Measurements from ENCODE around the gene ABI2.

Gene ABI2

DNA sequence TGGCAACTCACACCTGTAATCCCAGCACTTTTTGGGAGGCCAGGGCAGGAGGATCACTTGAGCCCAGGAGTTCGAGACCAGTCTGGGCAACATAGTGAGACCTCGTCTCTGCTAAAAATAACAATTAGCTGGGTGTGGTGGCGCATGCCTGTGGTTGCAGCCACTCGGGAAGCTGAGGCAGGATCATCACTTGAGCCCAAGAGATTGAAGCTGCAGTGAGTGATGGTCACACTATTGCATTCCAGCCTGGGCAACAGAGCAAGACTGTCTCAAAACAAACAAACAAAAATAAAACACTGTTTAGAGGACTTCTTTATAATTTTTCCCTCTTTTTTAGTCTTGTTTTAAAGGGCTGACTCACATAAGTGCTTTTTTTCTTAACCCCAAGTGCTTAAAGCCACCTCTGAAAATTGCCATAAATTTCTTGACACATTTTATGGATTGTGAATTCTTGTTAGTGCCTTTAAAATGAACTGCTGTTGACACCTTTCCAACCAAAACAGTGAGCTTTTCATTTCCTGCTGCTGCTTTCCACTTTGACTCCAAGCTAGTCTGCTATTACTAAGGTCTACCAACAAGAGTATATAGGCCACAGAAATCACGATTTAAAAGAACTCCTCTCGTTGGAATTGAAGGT, 47.6 kb upstream of the ABI2 start:
- ChIA-PET CTCF (interaction anchor here (0.6 kb wide), 1 partner anchor 35 kb away, joined by 4 read pairs; no protein-coding TSS in a partner anchor), POLR2A (no interaction called here)
- Histone ChIP-seq H3K4me3 (ENCODE audit: low read depth, low read length) (no peak overlapping the region), H3K4me1 (ENCODE audit: control insufficient read depth, insufficient read depth, low read length) (no peaks in the 10 kb centered on the region), H3K36me3 (ENCODE audit: control insufficient read depth in 2 of 2, insufficient read depth in 1 of 2, low read length in 2 of 2) (peaks cover 15 to 73% of the 10 kb centered on the region in 2 experiments), H3K27ac (ENCODE audit: extremely low read depth, low read depth, low read length) (no peak overlapping the region), H3K9me3 (ENCODE audit: control insufficient read depth, insufficient read depth, low read depth, low read length) (no peaks in the 10 kb centered on the region)
- TF ChIP-seq OSR2 (tag by site-specific recombination; IDR thresholded peaks at IDR 0.05) (peak; percentile 31; the same call in 1 of the 2 replicates), ZNF2 (tag by site-specific recombination; IDR thresholded peaks at IDR 0.05) (peak; percentile 39; the same call in 1 of the 2 replicates), GLIS2 (tag by site-specific recombination; IDR thresholded peaks at IDR 0.05) (no peak), ZNF654 (tag by site-specific recombination; IDR thresholded peaks at IDR 0.05; ENCODE audit: low read depth) (no peak), ZBTB17 (tag by site-specific recombination; IDR thresholded peaks at IDR 0.05) (no peak), ZNF366 (tag by site-specific recombination; conservative IDR thresholded peaks at IDR 0.05) (no peak), FEZF1 (tag by site-specific recombination; IDR thresholded peaks at IDR 0.05) (peak; percentile 43; the same call in 1 of the 2 replicates)
- TF ChIP-seq, protein P1, sequence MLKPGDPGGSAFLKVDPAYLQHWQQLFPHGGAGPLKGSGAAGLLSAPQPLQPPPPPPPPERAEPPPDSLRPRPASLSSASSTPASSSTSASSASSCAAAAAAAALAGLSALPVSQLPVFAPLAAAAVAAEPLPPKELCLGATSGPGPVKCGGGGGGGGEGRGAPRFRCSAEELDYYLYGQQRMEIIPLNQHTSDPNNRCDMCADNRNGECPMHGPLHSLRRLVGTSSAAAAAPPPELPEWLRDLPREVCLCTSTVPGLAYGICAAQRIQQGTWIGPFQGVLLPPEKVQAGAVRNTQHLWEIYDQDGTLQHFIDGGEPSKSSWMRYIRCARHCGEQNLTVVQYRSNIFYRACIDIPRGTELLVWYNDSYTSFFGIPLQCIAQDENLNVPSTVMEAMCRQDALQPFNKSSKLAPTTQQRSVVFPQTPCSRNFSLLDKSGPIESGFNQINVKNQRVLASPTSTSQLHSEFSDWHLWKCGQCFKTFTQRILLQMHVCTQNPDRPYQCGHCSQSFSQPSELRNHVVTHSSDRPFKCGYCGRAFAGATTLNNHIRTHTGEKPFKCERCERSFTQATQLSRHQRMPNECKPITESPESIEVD (tag by site-specific recombination; IDR thresholded peaks at IDR 0.05): peak; percentile 77

DNA sequence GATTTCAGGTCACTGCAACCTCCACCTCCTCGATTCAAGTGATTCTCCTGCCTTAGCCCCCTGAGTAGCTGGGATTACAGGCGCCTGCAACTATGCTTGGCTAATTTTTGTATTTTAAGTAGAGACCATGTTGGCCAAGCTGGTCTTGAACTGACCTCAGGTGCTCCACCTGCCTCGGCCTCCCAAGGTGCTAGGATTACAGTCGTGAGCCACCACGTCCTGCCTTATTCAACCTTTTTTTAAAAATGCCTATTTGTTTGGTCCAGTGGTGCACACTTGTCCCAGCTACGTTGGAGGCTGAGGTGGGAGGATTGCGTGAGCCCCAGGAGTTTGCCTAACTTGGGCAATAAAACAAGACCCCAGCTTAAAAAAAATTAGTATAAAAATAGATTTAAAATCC, 46.1 kb upstream of the ABI2 start:
- Histone ChIP-seq H3K9me3 (ENCODE audit: control insufficient read depth, insufficient read depth, low read depth, low read length) (no peaks in the 10 kb centered on the region), H3K4me3 (ENCODE audit: low read depth, low read length) (no peak overlapping the region), H3K36me3 (ENCODE audit: control insufficient read depth in 2 of 2, insufficient read depth in 1 of 2, low read length in 2 of 2) (peaks cover 27 to 77% of the 10 kb centered on the region in 2 experiments), H3K4me1 (ENCODE audit: control insufficient read depth, insufficient read depth, low read length) (no peaks in the 10 kb centered on the region), H3K27ac (ENCODE audit: extremely low read depth, low read depth, low read length) (no peak overlapping the region)
- ChIA-PET POLR2A (no interaction called here), CTCF (no interaction called here)
- TF ChIP-seq, protein P2, sequence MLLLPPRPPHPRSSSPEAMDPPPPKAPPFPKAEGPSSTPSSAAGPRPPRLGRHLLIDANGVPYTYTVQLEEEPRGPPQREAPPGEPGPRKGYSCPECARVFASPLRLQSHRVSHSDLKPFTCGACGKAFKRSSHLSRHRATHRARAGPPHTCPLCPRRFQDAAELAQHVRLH (tag by site-specific recombination; IDR thresholded peaks at IDR 0.05): no peak
- TF ChIP-seq ZNF426 (tag by site-specific recombination; IDR thresholded peaks at IDR 0.05) (no peak), BCL11A (tag by site-specific recombination; IDR thresholded peaks at IDR 0.05; ENCODE audit: low read depth) (no peak), ZSCAN23 (tag by site-specific recombination; IDR thresholded peaks at IDR 0.05) (no peak)
- TF ChIP-seq, protein P3, sequence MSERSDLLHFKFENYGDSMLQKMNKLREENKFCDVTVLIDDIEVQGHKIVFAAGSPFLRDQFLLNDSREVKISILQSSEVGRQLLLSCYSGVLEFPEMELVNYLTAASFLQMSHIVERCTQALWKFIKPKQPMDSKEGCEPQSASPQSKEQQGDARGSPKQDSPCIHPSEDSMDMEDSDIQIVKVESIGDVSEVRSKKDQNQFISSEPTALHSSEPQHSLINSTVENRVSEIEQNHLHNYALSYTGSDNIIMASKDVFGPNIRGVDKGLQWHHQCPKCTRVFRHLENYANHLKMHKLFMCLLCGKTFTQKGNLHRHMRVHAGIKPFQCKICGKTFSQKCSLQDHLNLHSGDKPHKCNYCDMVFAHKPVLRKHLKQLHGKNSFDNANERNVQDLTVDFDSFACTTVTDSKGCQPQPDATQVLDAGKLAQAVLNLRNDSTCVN (tag by site-specific recombination; optimal IDR thresholded peaks at IDR 0.05): no peak

DNA sequence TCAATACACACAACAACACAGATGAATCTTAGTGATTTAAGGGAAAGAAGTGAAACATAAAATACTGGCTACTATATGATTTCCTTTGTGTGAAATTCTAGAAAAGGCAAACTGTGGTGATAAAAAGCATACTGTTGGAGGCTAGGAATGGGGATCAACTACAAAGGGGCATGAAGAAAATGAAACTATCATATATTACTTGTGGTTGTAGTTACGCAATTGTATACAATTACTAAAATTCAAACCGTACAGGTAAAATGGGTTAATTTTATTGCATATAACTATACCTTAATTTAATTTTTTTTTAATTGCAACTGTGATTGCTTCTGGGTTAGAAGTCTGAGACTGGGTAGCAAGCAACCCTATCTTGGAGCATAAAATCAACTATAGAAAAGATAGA, 41.7 kb upstream of the ABI2 start:
- ChIA-PET CTCF (no interaction called here), POLR2A (interaction anchor here (0.6 kb wide), 1 partner anchor 158 kb away, joined by 4 read pairs; no protein-coding TSS in a partner anchor)
- Histone ChIP-seq H3K27ac (ENCODE audit: extremely low read depth, low read depth, low read length) (no peak overlapping the region), H3K36me3 (ENCODE audit: control insufficient read depth in 2 of 2, insufficient read depth in 1 of 2, low read length in 2 of 2) (peaks cover 25 to 40% of the 10 kb centered on the region in 2 experiments), H3K4me3 (ENCODE audit: low read depth, low read length) (no peak overlapping the region), H3K4me1 (ENCODE audit: control insufficient read depth, insufficient read depth, low read length) (no peaks in the 10 kb centered on the region), H3K9me3 (ENCODE audit: control insufficient read depth, insufficient read depth, low read depth, low read length) (no peaks in the 10 kb centered on the region)
- TF ChIP-seq ZNF19 (tag by site-specific recombination; IDR thresholded peaks at IDR 0.05; ENCODE audit: low read depth): no peak
- TF ChIP-seq, protein P4, sequence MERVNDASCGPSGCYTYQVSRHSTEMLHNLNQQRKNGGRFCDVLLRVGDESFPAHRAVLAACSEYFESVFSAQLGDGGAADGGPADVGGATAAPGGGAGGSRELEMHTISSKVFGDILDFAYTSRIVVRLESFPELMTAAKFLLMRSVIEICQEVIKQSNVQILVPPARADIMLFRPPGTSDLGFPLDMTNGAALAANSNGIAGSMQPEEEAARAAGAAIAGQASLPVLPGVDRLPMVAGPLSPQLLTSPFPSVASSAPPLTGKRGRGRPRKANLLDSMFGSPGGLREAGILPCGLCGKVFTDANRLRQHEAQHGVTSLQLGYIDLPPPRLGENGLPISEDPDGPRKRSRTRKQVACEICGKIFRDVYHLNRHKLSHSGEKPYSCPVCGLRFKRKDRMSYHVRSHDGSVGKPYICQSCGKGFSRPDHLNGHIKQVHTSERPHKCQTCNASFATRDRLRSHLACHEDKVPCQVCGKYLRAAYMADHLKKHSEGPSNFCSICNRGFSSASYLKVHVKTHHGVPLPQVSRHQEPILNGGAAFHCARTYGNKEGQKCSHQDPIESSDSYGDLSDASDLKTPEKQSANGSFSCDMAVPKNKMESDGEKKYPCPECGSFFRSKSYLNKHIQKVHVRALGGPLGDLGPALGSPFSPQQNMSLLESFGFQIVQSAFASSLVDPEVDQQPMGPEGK (tag by site-specific recombination; IDR thresholded peaks at IDR 0.05): no peak
- TF ChIP-seq ZNF416 (tag by site-specific recombination; IDR thresholded peaks at IDR 0.05): no peak
- TF ChIP-seq OVOL3 (tag by site-specific recombination; IDR thresholded peaks at IDR 0.05): no peak
- TF ChIP-seq ZNF433 (tag by site-specific recombination; IDR thresholded peaks at IDR 0.05; ENCODE audit: low read depth): no peak
- TF ChIP-seq ZFHX2 (tag by site-specific recombination; conservative IDR thresholded peaks at IDR 0.05): no peak
- no peak for TF ChIP-seq ZNF324 (tag by site-specific recombination; IDR thresholded peaks at IDR 0.05)
- no peak for TF ChIP-seq GLIS2 (tag by site-specific recombination; IDR thresholded peaks at IDR 0.05)
- no peak for TF ChIP-seq GLIS1 (tag by site-specific recombination; IDR thresholded peaks at IDR 0.05)
- TF ChIP-seq ZNF112 (tag by site-specific recombination; IDR thresholded peaks at IDR 0.05): no peak
- TF ChIP-seq ZNF341 (tag by site-specific recombination; IDR thresholded peaks at IDR 0.05; ENCODE audit: low read depth): no peak
- no peak for TF ChIP-seq ZNF366 (tag by site-specific recombination; conservative IDR thresholded peaks at IDR 0.05)
